IMR-90 (cell line): ENCODE results near the gene GH1.

Experiments used
- BHLHE40 ChIP-seq: fragments of 150-350 bp; IDR thresholded peaks from 2 replicates; pipeline ENCODE4 v1.6.1; 2016; ENCODE audit warnings: mild to moderate bottlenecking, low read depth, low read length
- CEBPB ChIP-seq: IDR thresholded peaks from 2 replicates; pipeline ENCODE4 v1.6.1; 2012; ENCODE audit warnings: low read depth, low read length, improper control_type of control experiment
- CHD1 ChIP-seq: IDR thresholded peaks from 2 replicates; pipeline ENCODE4 v1.6.1; 2012; ENCODE audit warnings: low read depth, low read length, improper control_type of control experiment
- CTCF ChIP-seq: conservative IDR thresholded peaks from 2 replicates; pipeline ENCODE4 v1.5.1; 2012; ENCODE audit warnings: mild to moderate bottlenecking, low read depth, low read length, improper control_type of control experiment
- FOS ChIP-seq: fragments of 150-350 bp; IDR thresholded peaks from 2 replicates; pipeline ENCODE4 v1.6.1; 2016; ENCODE audit warnings: low read depth, low read length
- MAFK ChIP-seq: IDR thresholded peaks from 2 replicates; pipeline ENCODE4 v1.6.1; 2012; ENCODE audit warnings: low read depth, low read length, improper control_type of control experiment
- MAZ ChIP-seq: IDR thresholded peaks from 2 replicates; pipeline ENCODE4 v1.6.1; 2012; ENCODE audit warnings: low read depth, mild to moderate bottlenecking, low read length, improper control_type of control experiment, moderate library complexity, borderline replicate concordance
- POLR2A ChIP-seq: IDR thresholded peaks from 2 replicates; pipeline ENCODE4 v1.6.1; 2012; ENCODE audit warnings: mild to moderate bottlenecking, low read depth, low read length
- RAD21 ChIP-seq: IDR thresholded peaks from 2 replicates; pipeline ENCODE4 v1.6.1; 2012; ENCODE audit warnings: low read length, improper control_type of control experiment
- RCOR1 ChIP-seq: IDR thresholded peaks from 2 replicates; pipeline ENCODE4 v1.6.1; 2012; ENCODE audit warnings: mild to moderate bottlenecking, low read length, improper control_type of control experiment; ENCODE audit not compliant: insufficient replicate concordance
- RFX5 ChIP-seq: IDR thresholded peaks from 2 replicates; pipeline ENCODE4 v1.8.0; 2012; ENCODE audit warnings: low read depth, mild to moderate bottlenecking, low read length, moderate library complexity
- SMC3 ChIP-seq: fragments of 150-350 bp; IDR thresholded peaks from 2 replicates; pipeline ENCODE4 v1.6.1; 2016; ENCODE audit warnings: low read depth, mild to moderate bottlenecking, antibody characterized with exemption, low read length, moderate library complexity
- TF ChIP-seq, protein P1 (sequence below): fragments of 150-350 bp; IDR thresholded peaks from 2 replicates; pipeline ENCODE4 v1.6.1; 2017; ENCODE audit warnings: mild to moderate bottlenecking, antibody characterized with exemption, low read length, low read depth
- TF ChIP-seq, protein P2 (sequence below): fragments of 150-350 bp; IDR thresholded peaks from 2 replicates; pipeline ENCODE4 v1.6.1; 2016; ENCODE audit warnings: low read depth, mild to moderate bottlenecking, low read length, moderate library complexity, borderline replicate concordance

GRCh38 chr17:63917646-63918045 lies 993 bp downstream of the GH1 start:
- TF ChIP-seq SMC3: no peak
- TF ChIP-seq CTCF: no peak
- no peak for TF ChIP-seq RAD21
- no peak for TF ChIP-seq CEBPB
- TF ChIP-seq MAZ: no peak
- TF ChIP-seq POLR2A: no peak
- TF ChIP-seq RCOR1: no peak
- TF ChIP-seq, protein P1, sequence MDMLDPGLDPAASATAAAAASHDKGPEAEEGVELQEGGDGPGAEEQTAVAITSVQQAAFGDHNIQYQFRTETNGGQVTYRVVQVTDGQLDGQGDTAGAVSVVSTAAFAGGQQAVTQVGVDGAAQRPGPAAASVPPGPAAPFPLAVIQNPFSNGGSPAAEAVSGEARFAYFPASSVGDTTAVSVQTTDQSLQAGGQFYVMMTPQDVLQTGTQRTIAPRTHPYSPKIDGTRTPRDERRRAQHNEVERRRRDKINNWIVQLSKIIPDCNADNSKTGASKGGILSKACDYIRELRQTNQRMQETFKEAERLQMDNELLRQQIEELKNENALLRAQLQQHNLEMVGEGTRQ: no peak
- TF ChIP-seq, protein P2, sequence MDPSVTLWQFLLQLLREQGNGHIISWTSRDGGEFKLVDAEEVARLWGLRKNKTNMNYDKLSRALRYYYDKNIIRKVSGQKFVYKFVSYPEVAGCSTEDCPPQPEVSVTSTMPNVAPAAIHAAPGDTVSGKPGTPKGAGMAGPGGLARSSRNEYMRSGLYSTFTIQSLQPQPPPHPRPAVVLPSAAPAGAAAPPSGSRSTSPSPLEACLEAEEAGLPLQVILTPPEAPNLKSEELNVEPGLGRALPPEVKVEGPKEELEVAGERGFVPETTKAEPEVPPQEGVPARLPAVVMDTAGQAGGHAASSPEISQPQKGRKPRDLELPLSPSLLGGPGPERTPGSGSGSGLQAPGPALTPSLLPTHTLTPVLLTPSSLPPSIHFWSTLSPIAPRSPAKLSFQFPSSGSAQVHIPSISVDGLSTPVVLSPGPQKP: no peak
- TF ChIP-seq RFX5: no peak
- no peak for TF ChIP-seq MAFK
- no peak for TF ChIP-seq BHLHE40
- TF ChIP-seq FOS: no peak
- no peak for TF ChIP-seq CHD1
